Right lobe of liver (tissue), 4 donors: ENCODE data around the gene TDP1.

Source experiments
- CTCF ChIP-seq, 4 donors: fragments of 200-600 bp in 3 of 4; fragments of 450-650 bp in 1 of 4; IDR thresholded peaks; one replicate each; pipeline versions ENCODE4 v1.5.1 to v1.8.0; 2016 to 2022; ENCODE audit warnings: antibody characterized with exemption in 4 of 4, mild to moderate bottlenecking in 2 of 4
- POLR2A ChIP-seq: fragments of 450-650 bp; IDR thresholded peaks from one replicate; pipeline ENCODE4 v1.6.1; 2017; ENCODE audit warnings: antibody characterized with exemption, mild to moderate bottlenecking
- donor health status: DM: no; HTN: no; CAD: no.
- donor health status: DM: no; HTN: no; CAD: no.
- donor health status: DM: no; HTN: yes; CAD: no.

- TF ChIP-seq CTCF (IDR thresholded peaks at IDR 0.05) (peak; percentile 94), POLR2A (no peak)
These were observed 40.4 kb upstream of the TDP1 start for GRCh38 chr14:89915114-89915878.
